RWPE2 (cell line): ENCODE results near the gene NANOS3.

ENCODE experiments used
- ATAC-seq: fragments of 200-7000 bp; cut with Tn5 transposase; 3 replicates; pipeline ENCODE4 v1.9.1; 2021; ENCODE audit warnings: low read depth
- DNase-seq: peaks from one replicate; pipeline ENCODE4 v3.0.0-alpha.2; 2020; ENCODE audit warnings: low spot score
- H3K27ac ChIP-seq: fragments of 450-650 bp; 2 replicates; pipeline ENCODE4 v1.5.1; 2017; ENCODE audit warnings: mild to moderate bottlenecking; ENCODE audit not compliant: poor library complexity, severe bottlenecking
- H3K27me3 ChIP-seq: fragments of 250-450 bp; sonication (Bioruptor Pico); 2 replicates; pipeline ENCODE4 v1.5.1; 2021; ENCODE audit warnings: mild to moderate bottlenecking, moderate library complexity; ENCODE audit not compliant: insufficient read depth, poor library complexity, severe bottlenecking
- H3K36me3 ChIP-seq: fragments of 250-450 bp; sonication (Bioruptor Pico); 2 replicates; pipeline ENCODE4 v1.5.1; 2020; ENCODE audit warnings: low read depth, mild to moderate bottlenecking, moderate library complexity
- H3K4me1 ChIP-seq: fragments of 250-450 bp; sonication (Bioruptor Pico); 2 replicates; pipeline ENCODE4 v1.5.1; 2021; ENCODE audit warnings: mild to moderate bottlenecking, moderate library complexity; ENCODE audit not compliant: insufficient read depth, poor library complexity, severe bottlenecking
- H3K4me3 ChIP-seq: fragments of 250-450 bp; sonication (Bioruptor Pico); 2 replicates; pipeline ENCODE4 v1.5.1; 2021; ENCODE audit warnings: mild to moderate bottlenecking, moderate library complexity; ENCODE audit not compliant: severe bottlenecking
- H3K9me3 ChIP-seq: fragments of 250-450 bp; sonication (Bioruptor Pico); 2 replicates; pipeline ENCODE4 v1.5.1; 2021; ENCODE audit warnings: mild to moderate bottlenecking, moderate library complexity; ENCODE audit not compliant: severe bottlenecking
- TF ChIP-seq, protein P1 (sequence below): fragments of 450-650 bp; IDR thresholded peaks from one replicate; pipeline ENCODE4 v1.5.1; 2017; ENCODE audit warnings: mild to moderate bottlenecking, moderate library complexity; ENCODE audit not compliant: poor library complexity, severe bottlenecking

The NANOS3 gene

DNA sequence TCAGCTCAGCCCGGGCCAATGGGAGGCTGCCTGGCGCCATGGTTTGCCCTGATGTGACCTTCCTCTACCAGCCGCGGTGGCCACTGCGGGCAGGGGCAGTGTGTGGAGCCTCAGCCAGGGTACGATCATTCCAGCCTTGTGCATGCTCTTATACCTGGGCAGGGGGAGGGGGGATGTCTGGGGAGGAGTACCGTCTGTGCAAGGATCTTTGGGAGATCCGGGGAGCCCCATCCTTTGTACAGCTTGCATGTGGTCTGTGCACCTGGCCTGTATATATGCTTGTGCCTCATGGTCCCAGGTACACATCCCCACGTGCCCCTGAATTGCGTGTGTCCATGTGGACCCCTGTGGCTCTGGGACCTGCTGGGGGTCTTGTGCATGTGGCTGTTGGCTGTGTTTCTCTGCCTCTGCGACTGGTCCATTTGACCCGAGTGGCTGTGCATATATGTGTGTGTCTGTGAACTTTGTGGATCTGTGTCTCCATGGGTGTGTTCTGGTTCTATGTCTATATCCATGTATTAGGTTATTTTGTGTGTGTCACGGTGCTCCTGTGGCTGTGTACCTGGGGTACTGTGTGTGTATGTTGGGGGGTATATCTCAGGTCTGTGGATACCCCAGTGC, 12.8 kb upstream of the NANOS3 start:
- Histone ChIP-seq H3K4me3 (no peak overlapping the region), H3K36me3 (no peaks in the 10 kb centered on the region), H3K9me3 (no peaks in the 10 kb centered on the region), H3K27ac (no peak overlapping the region), H3K4me1 (peaks cover 7% of the 10 kb centered on the region), H3K27me3 (peaks cover 4% of the 10 kb centered on the region)
- ATAC-seq (no peak), DNase-seq (no peak)
- TF ChIP-seq, protein P1, sequence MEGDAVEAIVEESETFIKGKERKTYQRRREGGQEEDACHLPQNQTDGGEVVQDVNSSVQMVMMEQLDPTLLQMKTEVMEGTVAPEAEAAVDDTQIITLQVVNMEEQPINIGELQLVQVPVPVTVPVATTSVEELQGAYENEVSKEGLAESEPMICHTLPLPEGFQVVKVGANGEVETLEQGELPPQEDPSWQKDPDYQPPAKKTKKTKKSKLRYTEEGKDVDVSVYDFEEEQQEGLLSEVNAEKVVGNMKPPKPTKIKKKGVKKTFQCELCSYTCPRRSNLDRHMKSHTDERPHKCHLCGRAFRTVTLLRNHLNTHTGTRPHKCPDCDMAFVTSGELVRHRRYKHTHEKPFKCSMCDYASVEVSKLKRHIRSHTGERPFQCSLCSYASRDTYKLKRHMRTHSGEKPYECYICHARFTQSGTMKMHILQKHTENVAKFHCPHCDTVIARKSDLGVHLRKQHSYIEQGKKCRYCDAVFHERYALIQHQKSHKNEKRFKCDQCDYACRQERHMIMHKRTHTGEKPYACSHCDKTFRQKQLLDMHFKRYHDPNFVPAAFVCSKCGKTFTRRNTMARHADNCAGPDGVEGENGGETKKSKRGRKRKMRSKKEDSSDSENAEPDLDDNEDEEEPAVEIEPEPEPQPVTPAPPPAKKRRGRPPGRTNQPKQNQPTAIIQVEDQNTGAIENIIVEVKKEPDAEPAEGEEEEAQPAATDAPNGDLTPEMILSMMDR: no peak

DNA sequence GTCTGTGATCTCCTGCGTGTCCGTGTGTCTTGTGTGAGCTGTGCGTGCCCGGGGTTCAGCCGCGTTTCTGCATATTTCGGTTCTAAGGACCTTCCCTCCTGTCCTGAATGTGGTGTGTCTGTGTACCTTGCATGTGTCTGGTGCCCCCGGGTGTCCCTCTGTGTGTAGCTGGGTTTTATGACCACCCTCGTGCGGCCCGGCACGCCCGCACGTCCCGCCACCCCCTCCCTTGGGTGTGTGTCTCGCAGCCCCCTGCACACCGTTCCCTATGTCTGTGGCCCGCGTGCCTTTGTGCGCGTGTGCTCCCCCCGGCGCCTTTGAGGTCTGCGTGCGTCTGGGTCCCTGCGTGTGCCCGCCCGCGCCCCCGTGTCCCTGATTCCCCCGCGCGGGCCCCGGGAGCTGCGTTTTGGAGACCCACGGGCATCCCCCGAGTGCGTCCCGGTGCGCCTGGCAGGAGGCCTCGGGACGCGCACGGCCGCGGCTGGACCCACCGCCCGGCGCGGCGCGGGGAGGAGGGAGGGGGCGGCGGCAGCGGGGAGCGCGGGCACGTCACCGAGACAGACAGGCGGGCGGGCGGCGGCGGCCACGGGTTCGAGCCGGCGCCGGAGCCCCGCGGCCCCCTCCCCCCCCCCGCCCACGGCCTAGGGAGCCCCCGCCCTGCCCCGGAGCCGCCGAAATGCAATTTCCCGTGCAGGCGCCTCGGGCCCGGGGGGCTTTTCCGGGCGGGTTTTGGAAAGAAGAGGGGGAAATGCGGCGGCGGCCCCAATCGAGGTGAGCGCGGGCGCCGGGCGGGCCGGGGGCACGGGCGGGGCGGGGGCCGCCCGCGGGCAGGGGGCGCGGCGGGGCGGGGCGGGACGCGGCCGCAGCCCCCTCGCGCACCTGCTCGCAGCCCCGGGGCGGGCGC, 12.0 kb upstream of the NANOS3 start:
- no peak for ATAC-seq
- Histone ChIP-seq H3K27me3 (peaks cover 4% of the 10 kb centered on the region), H3K36me3 (no peaks in the 10 kb centered on the region), H3K4me3 (peak overlapping the region; percentile 31), H3K4me1 (peaks cover 5% of the 10 kb centered on the region), H3K27ac (no peak overlapping the region), H3K9me3 (no peaks in the 10 kb centered on the region)
- TF ChIP-seq, protein P1: no peak
- peak; percentile 44 for DNase-seq

DNA sequence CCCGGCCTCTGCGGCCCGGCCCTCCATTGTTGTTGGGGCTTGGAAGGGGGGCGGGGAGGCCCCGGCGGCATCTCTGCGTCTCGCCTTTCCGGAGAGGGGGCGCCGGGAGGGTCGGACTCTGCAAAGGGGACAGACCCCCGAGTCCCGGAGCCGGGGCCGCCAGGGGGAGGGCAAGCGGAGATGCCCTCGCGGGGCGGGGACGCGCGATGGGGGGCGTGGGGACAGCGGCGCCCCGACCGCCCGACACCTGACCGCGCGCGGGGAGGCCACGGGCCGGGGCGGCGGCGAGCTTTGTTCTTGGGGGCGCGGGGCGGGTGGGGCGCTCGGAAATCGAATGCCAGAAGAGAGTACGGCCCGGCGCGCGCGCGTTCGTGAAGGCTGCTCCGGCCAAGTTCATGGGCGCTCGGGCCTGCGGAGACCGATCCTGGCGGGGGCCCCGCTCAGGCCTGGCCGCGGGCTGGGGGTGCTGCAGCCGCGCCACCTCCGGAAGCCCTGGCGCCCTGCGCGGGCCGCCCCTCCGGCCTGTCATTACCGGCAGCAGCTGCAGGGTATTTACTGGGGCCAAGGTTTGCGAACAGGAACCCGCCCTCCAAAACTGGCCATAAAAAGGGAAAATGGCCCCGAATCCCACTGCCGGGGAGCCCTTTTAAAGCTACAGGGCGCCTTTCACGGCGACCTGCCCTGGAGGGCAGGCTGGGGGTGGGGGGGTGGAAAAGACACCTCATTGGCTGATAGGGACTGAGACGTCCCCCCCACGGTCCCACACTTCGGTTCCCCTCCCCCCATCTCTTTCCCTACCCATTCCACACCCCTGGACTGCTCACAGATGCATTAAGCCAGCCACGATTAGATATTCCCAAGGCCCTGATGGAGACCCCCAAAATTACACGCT, 11.1 kb upstream of the NANOS3 start:
- H3K27me3 ChIP-seq: peaks cover 4% of the 10 kb centered on the region
- H3K27ac ChIP-seq: no peak overlapping the region
- TF ChIP-seq, protein P1: no peak
- H3K4me3 ChIP-seq: peak overlapping the region; percentile 31
- DNase-seq: peak; percentile 59
- no peak for ATAC-seq
- H3K36me3 ChIP-seq: no peaks in the 10 kb centered on the region
- H3K9me3 ChIP-seq: no peaks in the 10 kb centered on the region
- H3K4me1 ChIP-seq: peaks cover 5% of the 10 kb centered on the region

DNA sequence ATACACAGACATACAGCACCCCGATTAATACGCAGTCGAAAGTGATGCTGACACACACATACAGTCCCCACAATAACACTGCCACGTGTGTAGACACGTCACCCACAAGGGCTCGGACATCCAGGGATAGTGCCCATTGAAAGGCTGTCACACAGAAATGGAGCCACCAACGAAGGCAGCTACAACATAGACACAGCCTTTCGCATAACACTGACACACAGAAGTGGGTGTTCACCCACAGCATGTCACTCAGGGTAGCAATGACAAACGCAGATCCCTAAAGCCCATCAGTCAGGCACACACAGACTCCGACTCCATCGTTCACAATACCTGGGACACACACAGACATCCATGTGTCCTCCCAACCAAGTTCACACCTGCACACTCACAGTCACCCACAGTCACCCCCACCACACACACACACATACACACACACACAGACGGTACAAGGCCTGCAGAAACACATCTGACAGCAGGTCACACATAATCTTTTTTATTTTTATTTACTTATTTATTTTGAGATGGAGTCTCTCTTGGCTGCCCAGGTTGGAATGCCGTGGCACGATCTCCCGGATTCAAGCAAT, 10.4 kb upstream of the NANOS3 start:
- peaks cover 4% of the 10 kb centered on the region for H3K27me3 ChIP-seq
- no peak overlapping the region for H3K27ac ChIP-seq
- H3K9me3 ChIP-seq: no peaks in the 10 kb centered on the region
- peak overlapping the region; percentile 31 for H3K4me3 ChIP-seq
- TF ChIP-seq, protein P1: no peak
- H3K36me3 ChIP-seq: no peaks in the 10 kb centered on the region
- ATAC-seq: no peak
- DNase-seq: no peak
- peaks cover 3% of the 10 kb centered on the region for H3K4me1 ChIP-seq
